Measurements from ENCODE around the gene TIMM29.
"Not testable (repeated sequence)": the region's sequence is repeated elsewhere in the genome, so short reads cannot be mapped to it uniquely, and the experiment has no call there.

The TIMM29 gene

DNA sequence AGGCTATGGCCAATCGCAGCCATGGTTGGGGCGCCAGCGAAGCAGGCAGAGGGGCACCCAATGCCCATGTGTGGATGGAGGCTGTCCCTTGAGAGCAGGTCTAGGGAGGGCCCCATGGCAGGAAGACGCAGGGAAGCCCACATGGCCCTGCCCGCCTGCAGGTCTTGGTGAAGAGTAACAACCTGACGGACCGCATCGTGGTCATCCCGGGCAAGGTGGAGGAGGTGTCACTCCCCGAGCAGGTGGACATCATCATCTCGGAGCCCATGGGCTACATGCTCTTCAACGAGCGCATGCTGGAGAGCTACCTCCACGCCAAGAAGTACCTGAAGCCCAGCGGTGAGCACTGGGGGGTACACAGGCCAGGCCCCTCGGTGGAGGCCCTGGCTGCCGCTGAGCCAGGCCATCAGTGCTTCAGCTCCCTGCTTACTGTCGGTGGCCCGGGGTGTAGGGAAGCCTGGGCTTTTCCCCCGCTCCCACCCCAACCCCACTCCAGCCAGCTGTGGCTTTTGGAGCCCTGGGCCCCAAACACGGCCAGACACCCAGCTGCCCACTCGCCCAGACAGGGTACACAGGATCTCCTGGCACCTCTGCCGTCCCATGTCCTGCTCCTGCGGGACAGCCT is 14.8 kb upstream of the TIMM29 start:
- DNase-seq = no peak

DNA sequence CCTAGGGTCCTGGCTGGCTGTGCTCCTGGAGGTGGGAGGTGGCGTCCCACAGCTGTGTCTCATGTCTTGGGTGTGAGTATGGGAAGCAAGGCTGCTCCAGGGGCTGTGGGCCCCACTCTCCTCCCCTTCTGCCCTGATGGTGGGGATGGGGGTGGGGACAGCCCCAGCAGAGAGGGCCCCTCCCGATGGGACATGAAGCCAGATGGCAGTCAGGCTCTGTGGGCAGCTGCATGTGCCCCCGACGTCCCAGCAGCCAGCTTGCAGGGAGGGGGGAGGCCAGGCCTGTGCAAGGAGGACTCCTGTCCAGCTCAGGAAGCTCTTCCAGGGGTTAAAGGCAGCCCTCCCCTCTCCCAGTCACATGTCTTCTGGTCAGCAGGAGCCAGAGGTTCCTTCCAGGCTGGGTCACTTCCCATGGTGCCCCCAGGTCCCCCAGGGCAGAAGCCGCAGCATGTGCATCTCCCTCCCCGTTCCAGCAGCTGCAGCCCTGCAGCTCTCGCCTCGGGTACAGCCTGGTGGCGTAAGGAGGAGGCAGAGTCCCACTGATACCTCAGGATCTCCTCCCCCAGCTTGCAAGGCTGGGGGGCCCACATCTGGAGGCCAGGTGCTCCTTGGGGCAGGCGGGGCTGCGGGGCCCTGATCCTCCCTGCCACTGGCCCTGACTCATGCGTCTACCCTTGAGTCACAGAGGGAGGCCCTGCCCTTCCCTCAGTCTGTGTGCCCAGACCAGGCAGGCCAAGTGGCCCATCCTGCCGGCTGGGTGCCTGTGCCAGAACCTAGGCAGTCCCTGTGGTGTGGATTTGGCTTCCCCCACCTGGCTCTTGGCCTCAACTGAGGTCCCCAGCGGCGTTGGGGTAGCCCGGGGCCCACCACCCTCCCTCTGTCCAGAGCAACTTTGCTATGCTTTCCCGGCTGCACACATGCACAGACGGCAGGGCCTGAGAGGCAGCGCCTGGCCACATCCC is 13.2 kb upstream of the TIMM29 start:
- no peak for DNase-seq

DNA sequence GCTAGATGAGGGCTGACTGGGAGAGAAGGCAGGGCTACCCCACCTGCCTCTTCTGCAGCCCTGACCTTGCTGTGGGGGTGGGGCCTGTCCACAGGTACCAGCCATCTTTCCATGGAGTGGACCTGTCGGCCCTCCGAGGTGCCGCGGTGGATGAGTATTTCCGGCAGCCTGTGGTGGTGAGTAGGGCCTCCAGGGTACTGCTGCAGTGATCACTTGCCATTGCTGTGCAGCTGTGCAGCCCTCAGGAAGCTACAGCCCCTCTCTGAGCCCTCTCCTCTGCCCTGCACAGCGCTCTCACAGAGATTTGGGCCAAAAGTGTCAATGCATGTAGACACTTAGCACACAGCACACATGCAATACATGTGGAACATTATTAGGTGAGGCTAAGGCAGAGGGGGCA is 12.0 kb upstream of the TIMM29 start:
- no peak for DNase-seq

DNA sequence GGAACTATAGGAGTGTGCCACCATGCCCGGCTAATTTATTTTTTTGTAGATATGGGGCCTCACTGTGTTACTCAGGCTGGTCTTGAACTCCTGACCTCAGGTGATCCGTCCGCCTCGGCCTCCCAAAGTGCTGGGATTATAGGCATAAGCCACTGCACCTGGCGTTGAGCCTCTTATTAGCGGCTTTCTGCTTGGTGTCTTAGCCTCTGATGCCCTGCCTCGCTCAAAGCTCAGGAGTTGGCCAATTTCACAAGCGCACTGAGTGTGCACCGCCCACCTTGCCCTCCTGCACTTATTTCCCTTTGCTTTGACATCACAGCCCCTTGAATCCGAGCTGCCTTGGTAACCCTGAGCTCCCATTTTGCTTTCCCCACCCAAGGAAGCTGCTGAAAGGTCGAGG is 10.3 kb upstream of the TIMM29 start:
- no peak for DNase-seq

DNA sequence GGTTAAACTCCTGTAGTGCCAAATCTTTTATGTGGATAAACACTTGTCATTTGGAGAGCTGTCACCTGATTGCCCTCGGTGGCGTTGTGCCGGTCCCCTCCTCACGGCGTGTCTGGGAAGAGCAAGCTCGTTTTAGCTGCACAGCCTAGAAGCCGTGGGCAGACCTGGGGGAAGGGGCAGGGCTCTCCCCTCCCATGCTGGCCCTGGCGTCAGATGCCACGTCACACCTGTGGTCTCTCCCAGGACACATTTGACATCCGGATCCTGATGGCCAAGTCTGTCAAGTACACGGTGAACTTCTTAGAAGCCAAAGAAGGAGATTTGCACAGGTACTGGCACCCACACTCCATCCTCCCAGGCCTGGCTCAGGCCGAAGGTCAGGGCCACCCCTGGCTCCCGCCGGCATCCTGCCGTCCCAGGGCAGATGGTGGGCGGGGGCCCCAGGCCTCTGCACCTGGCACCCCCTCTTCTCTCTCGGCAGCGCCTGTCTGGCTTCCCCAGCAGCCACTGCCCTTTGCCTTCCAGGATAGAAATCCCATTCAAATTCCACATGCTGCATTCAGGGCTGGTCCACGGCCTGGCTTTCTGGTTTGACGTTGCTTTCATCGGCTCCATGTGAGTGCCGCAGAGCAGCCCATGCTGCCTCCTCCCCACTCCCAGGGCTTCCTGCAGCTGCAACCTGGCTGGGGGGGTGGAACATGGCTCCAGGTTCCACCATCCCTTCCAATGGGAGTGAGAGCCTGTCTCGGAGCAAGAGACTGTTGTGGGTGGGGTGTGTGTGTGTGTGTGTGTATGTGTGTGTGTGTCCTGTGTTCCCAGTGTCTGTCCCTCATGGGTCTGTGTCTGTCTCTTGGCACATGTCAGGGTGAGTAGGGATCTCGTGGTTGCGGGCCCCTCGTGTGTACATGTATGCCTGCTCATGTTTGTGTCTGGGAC is 9.0 kb upstream of the TIMM29 start:
- no peak for DNase-seq

DNA sequence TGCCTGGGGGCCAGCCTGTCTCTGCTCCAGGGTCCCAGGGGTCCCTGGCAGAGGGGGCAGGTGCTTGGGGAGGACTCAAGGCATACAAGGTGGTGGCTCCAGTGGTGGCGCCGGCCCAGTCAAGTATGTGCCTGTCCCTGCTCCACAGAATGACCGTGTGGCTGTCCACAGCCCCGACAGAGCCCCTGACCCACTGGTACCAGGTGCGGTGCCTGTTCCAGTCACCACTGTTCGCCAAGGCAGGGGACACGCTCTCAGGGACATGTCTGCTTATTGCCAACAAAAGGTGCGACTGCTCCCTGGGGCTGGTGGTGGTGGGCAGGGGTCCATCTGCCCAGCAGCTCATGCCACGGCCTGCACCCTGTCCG is 8.3 kb upstream of the TIMM29 start:
- no peak for DNase-seq

DNA sequence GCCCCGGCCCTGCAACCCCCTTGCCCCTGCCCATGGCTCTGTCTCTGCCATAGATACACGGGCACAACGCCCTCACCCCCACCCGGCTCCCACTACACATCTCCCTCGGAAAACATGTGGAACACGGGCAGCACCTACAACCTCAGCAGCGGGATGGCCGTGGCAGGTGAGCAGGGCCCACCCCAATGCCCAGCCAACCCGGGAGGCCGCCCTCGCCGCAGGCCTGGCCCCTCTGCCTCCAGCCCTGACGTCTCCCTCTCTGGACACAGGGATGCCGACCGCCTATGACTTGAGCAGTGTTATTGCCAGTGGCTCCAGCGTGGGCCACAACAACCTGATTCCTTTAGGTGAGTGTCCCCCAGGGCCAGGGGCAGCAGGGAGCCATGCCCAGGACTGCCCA is 7.8 kb upstream of the TIMM29 start:
- no peak for DNase-seq

DNA sequence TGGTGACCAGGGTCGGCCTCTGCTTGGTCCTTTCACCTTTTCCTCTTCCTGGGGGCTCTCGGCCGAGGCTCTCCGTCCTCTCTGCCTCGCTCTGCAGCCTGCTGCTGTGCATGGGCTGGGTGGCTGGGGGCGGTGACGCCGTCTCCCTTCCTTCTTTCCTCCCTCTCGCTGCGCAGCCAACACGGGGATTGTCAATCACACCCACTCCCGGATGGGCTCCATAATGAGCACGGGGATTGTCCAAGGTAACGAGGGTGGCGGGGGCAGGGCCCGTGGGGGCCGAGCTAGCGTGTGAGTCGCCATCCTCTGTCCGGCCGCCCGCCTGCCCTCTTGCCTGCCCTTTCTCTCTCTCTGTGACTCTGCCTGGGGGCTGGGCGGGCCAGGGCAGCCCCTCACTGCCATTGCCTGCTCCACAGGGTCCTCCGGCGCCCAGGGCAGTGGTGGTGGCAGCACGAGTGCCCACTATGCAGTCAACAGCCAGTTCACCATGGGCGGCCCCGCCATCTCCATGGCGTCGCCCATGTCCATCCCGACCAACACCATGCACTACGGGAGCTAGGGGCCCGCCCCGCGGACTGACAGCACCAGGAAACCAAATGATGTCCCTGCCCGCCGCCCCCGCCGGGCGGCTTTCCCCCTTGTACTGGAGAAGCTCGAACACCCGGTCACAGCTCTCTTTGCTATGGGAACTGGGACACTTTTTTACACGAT is 7.3 kb upstream of the TIMM29 start:
- no peak for DNase-seq

DNA sequence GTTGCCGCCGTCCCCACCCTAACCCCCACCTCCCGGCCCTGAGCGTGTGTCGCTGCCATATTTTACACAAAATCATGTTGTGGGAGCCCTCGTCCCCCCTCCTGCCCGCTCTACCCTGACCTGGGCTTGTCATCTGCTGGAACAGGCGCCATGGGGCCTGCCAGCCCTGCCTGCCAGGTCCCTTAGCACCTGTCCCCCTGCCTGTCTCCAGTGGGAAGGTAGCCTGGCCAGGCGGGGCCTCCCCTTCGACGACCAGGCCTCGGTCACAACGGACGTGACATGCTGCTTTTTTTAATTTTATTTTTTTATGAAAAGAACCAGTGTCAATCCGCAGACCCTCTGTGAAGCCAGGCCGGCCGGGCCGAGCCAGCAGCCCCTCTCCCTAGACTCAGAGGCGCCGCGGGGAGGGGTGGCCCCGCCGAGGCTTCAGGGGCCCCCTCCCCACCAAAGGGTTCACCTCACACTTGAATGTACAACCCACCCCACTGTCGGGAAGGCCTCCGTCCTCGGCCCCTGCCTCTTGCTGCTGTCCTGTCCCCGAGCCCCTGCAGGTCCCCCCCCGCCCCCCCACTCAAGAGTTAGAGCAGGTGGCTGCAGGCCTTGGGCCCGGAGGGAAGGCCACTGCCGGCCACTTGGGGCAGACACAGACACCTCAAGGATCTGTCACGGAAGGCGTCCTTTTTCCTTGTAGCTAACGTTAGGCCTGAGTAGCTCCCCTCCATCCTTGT is 6.5 kb upstream of the TIMM29 start:
- no peak for DNase-seq

DNA sequence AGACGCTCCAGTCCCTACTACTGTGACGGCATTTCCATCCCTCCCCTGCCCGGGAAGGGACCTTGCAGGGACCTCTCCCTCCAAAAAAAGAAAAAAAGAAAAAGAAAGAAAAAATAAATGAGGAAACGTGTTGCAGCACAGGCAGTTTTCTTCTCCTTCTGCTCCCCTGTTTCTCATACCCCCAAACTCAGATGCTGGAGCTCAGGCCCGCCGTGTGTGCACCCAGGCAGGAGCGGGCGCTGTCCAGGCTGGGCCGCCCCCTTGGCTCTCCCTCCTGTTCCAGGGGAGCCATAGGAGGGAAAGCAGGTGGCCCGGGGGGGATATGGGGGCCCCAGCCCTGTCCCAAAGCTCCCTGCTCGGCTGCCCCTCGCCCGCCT is 6.0 kb upstream of the TIMM29 start:
- DNase-seq = no peak

DNA sequence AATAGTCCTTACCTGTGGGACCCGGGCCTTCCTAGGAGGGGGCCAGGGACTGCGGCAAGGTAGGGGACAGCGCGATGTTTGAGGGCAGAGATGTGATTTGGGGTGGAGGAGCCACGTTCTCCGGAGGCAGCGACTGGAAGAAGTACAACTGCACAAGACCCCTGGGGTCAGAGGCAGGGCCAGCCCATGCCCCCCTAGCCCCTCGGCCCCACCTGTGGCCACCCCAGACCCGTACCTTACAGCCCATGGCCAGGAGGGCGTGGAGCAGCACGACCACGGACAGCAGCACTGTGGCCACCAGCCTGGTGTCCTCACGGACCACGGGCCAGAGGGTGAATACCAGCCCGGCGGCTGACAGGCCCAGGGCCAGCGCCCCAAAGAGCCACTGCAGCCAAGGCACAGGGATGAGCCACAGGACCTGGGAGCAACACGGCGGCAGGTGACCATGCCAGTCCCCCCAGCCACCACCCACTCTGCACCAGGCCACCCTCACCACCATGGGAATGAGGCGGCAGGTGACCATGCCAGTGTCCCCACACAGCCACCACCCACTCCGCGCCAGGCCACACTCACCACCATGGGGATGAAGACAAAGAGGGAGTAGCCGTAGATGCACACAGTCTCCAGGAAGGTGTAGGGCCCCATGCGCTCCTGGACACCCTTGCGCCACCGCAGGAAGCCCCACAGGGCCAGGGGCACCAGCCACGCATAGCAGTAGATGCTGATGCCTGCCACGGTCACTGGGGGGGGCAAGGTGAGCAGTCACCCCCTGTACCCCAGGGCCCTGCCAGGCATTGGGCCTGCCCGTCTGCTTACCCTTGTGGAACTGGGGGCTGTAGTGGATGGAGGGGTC is 5.1 kb upstream of the TIMM29 start:
- DNase-seq = no peak

DNA sequence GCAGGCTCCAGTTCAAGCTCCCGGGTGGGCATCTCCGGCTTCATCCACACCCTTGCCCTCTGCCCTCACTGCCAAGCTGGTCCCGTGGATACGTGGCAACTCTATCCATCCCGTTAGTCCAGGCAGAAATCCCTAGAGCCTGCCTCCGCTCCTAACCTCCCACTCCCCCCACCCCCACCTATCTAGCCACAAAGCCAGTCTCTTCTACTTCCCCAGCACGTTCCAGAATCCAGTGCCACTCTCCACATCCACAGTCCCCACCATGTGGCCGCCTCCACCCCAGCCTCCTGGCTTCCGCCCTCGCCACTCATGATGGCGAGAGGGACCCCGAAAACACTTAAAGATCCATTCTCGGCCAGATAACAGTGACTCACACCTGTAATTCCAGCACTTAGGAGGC is 4.0 kb upstream of the TIMM29 start:
- DNase-seq = no peak

DNA sequence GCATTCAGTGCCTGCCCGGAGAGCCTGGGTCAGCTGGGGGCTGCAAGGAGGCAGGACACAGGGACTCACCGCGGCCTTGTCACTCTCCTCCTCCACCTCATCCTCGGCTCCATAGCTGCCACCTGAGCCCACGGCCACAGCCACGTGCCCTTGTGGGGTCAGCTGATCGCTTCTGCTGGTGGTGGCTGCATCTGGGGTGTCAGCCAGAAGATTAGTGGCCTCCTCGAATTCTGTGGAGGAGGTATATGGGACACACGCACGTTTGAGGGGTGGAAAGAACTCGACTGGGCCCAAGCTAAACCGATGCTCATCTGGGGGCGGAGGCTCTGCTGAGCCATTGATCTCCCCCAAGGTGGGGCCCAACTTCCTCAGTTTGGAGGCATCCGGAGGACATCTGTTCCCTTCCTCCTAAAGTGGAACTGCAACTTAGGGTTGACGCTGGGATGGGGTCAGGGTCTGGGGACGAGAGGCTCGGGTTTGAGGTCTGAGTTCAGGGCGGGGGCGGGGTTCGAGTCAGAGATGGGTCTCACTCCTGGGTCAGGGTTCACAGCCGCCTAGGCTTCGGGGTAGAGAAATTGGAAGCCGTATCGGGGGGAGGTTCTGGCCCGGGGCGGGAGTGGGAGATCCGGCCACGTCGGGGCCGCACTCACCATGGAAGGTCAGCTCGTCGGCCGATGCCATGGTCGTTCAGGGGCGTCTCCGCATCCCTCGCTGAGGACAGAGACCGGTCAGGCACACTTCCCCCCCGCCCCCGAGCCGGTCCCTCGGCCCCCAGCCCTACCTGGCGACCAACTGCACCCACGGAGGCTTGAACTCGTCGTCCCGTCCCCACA is 665 bp upstream of the TIMM29 start:
- DNase-seq = no peak

DNA sequence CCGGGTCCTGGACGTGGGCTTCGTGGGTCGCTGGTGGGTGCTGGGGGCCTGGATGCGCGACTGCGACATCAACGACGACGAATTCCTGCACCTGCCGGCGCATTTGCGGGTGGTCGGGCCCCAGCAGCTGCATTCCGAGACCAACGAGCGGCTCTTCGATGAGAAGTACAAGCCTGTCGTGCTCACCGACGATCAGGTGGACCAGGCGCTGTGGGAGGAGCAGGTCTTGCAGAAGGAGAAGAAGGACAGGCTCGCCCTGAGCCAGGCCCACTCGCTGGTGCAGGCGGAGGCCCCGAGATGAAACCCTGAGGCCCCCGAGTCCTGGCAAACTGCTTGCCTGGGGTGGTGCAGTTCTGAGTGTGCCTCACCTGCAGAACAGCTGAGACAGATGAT is 787 bp downstream of the TIMM29 start:
- DNase-seq = no peak

DNA sequence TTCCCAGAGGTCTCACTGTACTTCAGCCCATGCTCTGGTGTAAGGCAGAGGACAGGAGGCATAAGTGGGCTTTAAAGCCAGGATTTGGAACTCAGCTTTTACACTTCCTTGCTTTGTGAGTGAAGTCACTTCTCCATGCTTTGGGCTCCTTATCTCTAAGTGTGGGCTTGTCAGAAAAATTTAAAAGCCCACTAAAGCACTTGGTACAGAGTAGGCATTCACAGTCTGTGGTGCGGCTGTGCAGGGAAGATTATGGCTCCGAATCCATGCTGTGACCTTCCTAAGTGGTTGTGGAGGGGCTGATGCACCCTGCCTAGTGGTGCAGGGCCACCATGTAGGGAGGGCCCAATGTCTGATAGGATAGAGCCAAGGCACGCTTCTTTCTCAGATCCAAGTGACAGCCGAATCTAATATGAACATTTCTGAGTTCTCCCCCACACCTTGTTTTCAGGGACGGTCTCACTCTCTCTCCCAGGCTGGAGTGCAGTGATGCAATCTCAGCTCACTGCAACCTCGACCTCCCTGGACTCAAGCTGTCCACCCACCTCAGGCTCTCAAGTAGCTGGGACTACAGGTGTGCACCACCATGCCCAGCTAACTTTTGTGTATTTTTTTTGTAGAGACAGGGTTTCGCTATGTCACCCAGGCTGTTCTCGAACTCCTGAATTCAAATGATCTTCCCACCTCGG is 6.9 kb downstream of the TIMM29 start:
- DNase-seq = no peak

DNA sequence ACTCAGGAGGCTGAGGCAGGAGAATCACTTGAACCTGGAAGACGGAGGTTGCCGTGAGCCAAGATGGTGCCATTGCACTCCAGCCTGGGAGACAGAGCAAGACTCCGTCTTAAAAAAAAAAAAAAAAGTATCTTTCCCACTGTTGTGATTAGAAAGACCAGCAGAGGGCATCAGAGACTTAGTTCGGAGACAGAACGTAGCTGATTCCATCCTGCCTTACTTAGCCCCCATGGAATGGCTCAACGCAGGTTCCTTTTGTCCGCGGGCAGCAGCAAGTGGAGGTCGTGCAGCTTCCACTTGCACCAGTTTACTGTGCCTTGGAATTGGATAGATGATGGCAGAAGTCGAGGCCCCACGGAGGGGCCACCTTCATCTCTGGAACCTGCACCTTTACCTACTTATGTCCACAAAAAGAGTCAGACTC is 8.1 kb downstream of the TIMM29 start:
- DNase-seq = peak; percentile 43

DNA sequence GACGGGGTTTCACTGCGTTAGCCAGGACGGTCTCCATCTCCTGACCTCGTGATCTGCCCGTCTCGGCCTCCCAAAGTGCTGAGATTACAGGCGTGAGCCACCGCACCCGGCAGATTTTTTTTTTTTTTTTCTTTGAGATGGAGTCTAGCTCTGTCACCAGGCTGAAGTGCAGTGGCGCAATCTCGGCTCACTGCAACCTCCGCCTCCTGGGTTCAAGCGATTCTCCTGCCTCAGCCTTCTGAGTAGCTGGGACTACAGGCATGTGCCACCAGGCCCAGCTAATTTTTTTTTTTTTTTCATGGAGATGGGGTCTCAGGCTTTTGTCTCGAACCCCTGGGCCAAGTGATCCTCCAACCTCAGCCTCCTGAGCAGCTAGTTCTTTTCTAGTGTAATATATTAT is 13.0 kb downstream of the TIMM29 start:
- not testable (repeated sequence) for DNase-seq

DNA sequence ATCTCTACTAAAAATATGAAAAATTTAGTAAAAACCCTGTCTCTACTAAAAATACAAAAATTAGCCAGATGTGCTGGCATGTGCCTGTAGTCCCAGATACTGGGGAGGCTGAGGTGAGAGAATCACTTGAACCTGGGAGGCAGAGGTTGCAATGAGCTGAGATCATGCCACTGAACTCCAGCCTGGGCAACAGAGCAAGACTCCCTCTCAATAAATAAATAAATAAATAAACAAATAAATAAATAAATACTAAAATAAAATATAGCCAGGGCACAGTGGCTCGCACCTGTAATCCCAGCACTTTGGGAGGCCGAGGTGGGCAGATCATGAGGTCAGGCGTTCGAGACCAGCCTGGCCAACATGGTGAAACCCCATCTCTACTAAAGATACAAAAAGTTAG is 14.8 kb downstream of the TIMM29 start:
- DNase-seq = not testable (repeated sequence)

DNA sequence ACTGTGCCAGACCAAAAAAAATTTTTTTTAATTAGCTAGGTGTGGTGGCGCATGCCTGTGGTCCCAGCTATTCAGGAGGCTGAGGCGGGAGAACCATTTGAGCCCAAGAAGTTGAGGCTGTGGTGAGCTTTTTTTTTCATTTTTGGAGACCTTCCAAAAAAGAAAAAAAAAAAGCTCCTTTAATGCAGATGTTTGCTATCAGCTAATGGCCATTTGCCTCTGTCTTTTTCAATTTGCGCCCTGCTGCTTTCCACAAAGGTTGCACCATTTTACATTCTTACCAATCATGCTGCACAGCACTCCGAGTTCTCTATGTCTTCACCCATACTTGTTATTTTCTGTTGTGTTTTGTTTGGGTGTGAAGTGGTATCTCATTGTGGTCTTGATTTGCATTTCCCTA is 16.7 kb downstream of the TIMM29 start:
- no peak for DNase-seq
